ENCODE results near the gene RELT.

RELT gene

GRCh38 chr11:73376160-73376802, at the start of gene RELT:
Gene RELT, plus strand, starts transcription at chr11:73376399. Its CDS starts 12,738 bp downstream, at chr11:73389137.
- DNase-seq (ENCODE audit: low read depth): peak; percentile 88

- DNase-seq (ENCODE audit: low read depth): no peak
Measured at GRCh38 chr11:73326929-73327811, 49.0 kb upstream of the RELT start.

DNA sequence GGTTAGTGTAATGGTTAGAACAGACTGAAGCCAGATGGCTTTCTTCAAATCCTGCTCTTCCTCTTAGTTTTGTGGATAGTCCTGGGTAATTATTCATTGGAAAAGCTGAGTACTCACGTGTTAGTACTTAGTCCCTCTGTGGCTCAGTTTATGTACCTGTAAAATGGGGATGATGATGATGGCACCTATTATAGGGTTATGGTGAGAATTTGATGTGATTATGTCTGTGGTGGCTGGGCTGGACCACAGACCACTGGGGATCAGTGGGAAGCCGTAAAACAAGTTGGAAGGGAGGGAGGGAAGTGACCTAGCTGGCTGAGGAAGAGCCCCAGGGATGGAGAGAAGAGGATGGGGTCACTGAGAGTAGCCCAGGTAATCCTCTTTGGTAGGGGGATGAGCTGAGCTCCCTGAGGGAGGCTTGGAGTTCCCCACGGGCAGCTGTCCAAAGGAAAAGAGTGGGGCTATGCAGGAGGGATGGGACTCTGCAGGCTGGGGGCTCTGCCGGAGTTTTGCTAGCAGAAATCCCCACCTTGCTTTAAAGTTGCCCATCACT, 48.3 kb upstream of the RELT start:
- DNase-seq (ENCODE audit: low read depth): no peak

DNA sequence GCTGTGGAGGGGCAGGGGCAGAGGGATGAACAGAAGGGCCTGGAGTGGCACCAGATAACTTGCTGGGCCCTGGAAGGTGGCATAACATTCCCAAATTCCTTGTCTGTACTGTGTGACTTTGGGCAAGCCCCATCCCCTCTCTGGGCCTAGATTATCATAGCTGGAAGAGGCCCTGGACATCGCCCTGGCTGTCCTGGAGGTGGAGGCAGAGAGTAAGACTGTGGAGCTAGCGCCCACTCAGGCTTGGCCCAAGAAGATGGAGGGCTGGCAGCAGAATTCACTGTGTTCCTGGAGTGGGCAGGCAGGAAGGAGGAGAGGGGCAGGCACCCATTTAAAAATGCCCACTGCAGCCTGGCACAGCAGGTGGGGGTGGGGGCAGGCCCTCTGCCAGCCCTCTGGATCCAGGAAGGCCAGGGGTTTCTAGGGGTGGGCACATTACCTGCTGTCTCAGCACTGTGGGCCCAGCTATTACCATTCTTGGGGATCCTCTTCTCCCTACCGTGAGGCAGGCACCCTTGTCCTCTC, 45.6 kb upstream of the RELT start:
- no peak for DNase-seq (ENCODE audit: low read depth)

GRCh38 chr11:73331138-73331916, 44.9 kb upstream of the RELT start:
- no peak for DNase-seq (ENCODE audit: low read depth)

DNA sequence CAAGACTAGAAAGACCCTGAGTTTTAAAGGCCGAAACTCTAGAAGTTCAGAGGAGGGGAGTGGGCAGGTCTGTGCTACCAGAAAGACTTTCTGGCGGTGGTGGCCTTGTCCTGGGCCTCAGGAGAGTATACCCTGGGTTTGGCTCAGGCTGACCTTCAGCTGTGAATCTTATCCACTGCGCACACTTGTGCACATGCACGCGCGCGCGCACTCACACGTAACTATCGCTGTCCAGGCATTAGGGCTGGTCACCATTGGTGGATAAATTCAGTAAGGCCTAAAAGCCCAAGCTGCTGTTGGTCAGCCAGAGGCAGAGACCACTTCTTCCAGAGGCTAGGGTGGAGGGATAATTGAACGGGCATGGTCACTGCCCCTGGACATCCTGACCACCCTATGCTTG, 43.0 kb upstream of the RELT start:
- no peak for DNase-seq (ENCODE audit: low read depth)

GRCh38 chr11:73333640-73334383, 42.4 kb upstream of the RELT start:
- DNase-seq (ENCODE audit: low read depth): no peak

GRCh38 chr11:73334384-73335203, 41.6 kb upstream of the RELT start:
- DNase-seq (ENCODE audit: low read depth): no peak

DNA sequence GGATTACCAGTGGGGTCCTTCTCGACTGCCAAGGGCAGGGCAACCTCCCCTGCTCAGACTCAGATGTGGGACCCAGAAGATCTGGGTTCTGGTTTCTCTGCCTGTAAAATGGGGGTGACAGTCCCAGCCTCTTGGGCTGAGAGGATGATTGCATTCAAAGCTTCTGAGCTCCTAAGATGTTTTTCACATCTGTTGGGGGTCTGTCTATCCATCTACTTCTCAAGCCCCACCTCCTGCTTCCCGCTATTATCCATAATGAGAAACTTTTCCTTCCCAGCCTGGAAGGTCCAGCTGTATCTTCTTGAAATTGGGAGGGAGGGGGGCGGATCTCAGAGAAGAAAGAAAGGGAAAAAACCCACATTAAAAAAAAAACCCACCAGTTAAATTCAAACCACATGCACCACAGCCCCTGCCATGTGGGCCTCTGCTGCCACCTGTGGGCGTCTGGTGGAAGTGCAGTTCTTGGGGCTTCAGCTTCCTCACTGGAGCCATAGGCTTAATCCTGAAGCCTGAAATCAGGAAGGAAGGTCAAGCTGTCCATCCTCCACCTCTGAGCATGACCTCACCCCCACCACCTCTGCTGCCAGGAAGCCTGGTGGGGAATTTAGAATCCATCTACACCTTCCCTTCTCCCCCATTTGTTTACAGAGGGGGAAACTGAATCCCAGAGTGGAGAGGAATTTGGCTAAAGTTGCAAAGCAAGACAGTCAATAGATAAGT, 40.8 kb upstream of the RELT start:
- DNase-seq (ENCODE audit: low read depth): peak; percentile 69

DNA sequence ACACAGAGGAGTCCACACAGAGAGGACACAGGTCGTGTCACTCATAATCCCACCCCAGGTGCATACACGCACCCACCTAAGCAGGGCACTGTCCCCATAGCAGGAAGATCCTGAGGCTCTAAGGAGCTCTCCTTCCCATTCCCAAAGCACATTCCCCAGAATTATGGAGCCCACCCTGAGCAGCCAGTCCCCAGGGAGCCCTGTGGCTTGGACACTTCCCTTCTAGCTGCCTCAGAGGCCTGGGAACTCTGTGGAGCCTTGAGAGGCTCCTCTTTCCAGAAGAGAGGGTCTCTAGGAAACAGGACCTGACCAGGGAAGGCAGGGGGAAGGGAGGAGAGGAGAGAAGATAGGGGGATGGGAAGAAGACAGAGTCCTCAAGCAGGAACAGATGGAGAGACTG, 38.4 kb upstream of the RELT start:
- DNase-seq (ENCODE audit: low read depth): no peak

GRCh38 chr11:73338279-73338678, 37.9 kb upstream of the RELT start:
- no peak for DNase-seq (ENCODE audit: low read depth)

DNA sequence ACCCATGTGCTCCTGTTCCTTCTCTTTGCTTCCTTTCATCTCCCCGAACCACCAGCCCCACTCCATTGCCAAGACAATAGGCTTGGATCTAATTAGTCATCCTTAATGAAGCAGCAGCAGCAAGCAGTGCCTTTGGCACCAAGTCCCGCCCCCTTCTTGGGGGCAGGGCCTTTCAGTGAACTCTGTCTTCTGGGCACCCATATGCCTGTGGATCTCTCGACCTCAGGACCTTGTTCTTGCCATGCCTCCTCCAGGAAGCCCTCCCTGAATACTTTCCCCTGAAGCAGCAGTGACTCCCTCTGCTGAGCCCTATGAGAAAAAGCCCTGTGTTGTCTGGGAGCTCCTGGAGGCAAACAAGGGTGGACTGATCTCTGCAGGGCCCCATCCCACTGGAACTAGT, 36.0 kb upstream of the RELT start:
- DNase-seq (ENCODE audit: low read depth): no peak

- no peak for DNase-seq (ENCODE audit: low read depth)
Measured at GRCh38 chr11:73342633-73343032, 33.6 kb upstream of the RELT start.

- DNase-seq (ENCODE audit: low read depth): no peak
Measured at GRCh38 chr11:73343076-73343873, 32.9 kb upstream of the RELT start.

- no peak for DNase-seq (ENCODE audit: low read depth)
Measured at GRCh38 chr11:73344191-73344607, 32.0 kb upstream of the RELT start.

GRCh38 chr11:73345481-73346160, 30.6 kb upstream of the RELT start:
- DNase-seq (ENCODE audit: low read depth): no peak

- DNase-seq (ENCODE audit: low read depth): no peak
Measured at GRCh38 chr11:73346186-73346935, 29.8 kb upstream of the RELT start.

GRCh38 chr11:73347067-73347466, 29.1 kb upstream of the RELT start:
- no peak for DNase-seq (ENCODE audit: low read depth)

Data from activated gamma-delta T cell treated with anti-CD3 and anti-CD28 coated beads, Interleukin-2, amount 50 U/mL, for 16 hours (primary cell).